ENCODE measurements around the gene NEMP1.
"Not testable (repeated sequence)": the region's sequence is repeated elsewhere in the genome, so short reads cannot be mapped to it uniquely, and the experiment has no call there.

Gene NEMP1

GRCh38 chr12:57078519-57079404, at the start of gene NEMP1:
Gene NEMP1 (minus strand): TSS chr12:57078791. CDS start chr12:57078745, 46 bp downstream.
- DNase-seq (ENCODE audit: low spot score): peak; percentile 98

- peak; percentile 94 for DNase-seq (ENCODE audit: low spot score)
These were observed 49.3 kb upstream of the NEMP1 start, which contains the start of gene LRP1 for GRCh38 chr12:57127726-57128518. Gene LRP1 (plus strand): TSS chr12:57128483. CDS start chr12:57128965, 482 bp downstream.

GRCh38 chr12:57127101-57127725, 48.6 kb upstream of the NEMP1 start:
- peak; percentile 47 for DNase-seq (ENCODE audit: low spot score)

GRCh38 chr12:57126561-57126960, 48.0 kb upstream of the NEMP1 start:
- DNase-seq (ENCODE audit: low spot score): no peak

GRCh38 chr12:57126061-57126460, 47.5 kb upstream of the NEMP1 start:
- no peak for DNase-seq (ENCODE audit: low spot score)

GRCh38 chr12:57124261-57124877, 45.8 kb upstream of the NEMP1 start:
- peak; percentile 77 for DNase-seq (ENCODE audit: low spot score)

GRCh38 chr12:57123813-57124212, 45.2 kb upstream of the NEMP1 start:
- DNase-seq (ENCODE audit: low spot score): no peak

- DNase-seq (ENCODE audit: low spot score): not testable (repeated sequence)
These were observed 42.1 kb upstream of the NEMP1 start for GRCh38 chr12:57120718-57121117.

- DNase-seq (ENCODE audit: low spot score): no peak
These were observed 40.9 kb upstream of the NEMP1 start for GRCh38 chr12:57119294-57120085.

- DNase-seq (ENCODE audit: low spot score): no peak
These were observed 40.2 kb upstream of the NEMP1 start for GRCh38 chr12:57118711-57119271.

- no peak for DNase-seq (ENCODE audit: low spot score)
These were observed 38.1 kb upstream of the NEMP1 start for GRCh38 chr12:57116580-57117281.

- DNase-seq (ENCODE audit: low spot score): no peak
These were observed 34.1 kb upstream of the NEMP1 start for GRCh38 chr12:57112492-57113294.

GRCh38 chr12:57111031-57111734, 32.6 kb upstream of the NEMP1 start, which contains the start of gene STAT6:
Gene STAT6 (minus strand): TSS chr12:57111362. CDS start chr12:57108278, 3,084 bp downstream.
- DNase-seq (ENCODE audit: low spot score): peak; percentile 79

GRCh38 chr12:57110104-57111030, 31.8 kb upstream of the NEMP1 start:
- peak; percentile 67 for DNase-seq (ENCODE audit: low spot score)

GRCh38 chr12:57109207-57110103, 30.9 kb upstream of the NEMP1 start:
- no peak for DNase-seq (ENCODE audit: low spot score)

GRCh38 chr12:57107456-57108155, 29.0 kb upstream of the NEMP1 start:
- no peak for DNase-seq (ENCODE audit: low spot score)

All from GM03348 (cell line).